Vagina (tissue), 2 donors: ENCODE measurements around the gene PIWIL1.

Experiments
- POLR2A ChIP-seq, 2 donors: fragments of 450-650 bp; IDR thresholded peaks; one replicate each; pipeline ENCODE4 v1.6.1; 2017; ENCODE audit warnings: antibody characterized with exemption in 2 of 2, mild to moderate bottlenecking in 2 of 2, moderate library complexity in 2 of 2
- TF ChIP-seq, protein P1 (sequence below), 3 experiments: fragments of 450-650 bp in 2 of 3; fragments of 200-600 bp in 1 of 3; sonication (generic) in 1 of 3; IDR thresholded peaks; one replicate each; pipeline ENCODE4 v1.5.1; 2017 to 2019; ENCODE audit warnings: antibody characterized with exemption in 3 of 3, mild to moderate bottlenecking in 2 of 3, moderate library complexity in 2 of 3

DNA sequence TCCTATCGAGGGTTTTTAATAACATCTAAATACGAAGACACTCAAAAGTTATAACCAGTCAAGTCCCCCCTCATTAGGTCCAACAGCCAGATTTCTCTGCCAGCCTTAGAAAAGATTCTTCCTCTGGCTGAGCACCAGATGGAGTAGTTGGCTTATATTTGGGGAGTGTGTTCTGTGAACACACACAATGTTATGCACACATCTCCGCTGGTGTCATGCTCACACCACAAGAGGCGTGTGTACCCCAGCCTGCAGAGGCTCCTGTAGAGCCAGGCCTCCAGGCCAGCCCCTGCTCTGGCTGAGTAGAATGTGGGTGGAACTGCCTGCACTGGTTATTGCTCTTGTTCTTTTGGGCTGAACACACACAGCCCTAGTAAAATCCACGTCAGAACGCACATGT is 64.0 kb downstream of the PIWIL1 start:
- TF ChIP-seq, protein P1, sequence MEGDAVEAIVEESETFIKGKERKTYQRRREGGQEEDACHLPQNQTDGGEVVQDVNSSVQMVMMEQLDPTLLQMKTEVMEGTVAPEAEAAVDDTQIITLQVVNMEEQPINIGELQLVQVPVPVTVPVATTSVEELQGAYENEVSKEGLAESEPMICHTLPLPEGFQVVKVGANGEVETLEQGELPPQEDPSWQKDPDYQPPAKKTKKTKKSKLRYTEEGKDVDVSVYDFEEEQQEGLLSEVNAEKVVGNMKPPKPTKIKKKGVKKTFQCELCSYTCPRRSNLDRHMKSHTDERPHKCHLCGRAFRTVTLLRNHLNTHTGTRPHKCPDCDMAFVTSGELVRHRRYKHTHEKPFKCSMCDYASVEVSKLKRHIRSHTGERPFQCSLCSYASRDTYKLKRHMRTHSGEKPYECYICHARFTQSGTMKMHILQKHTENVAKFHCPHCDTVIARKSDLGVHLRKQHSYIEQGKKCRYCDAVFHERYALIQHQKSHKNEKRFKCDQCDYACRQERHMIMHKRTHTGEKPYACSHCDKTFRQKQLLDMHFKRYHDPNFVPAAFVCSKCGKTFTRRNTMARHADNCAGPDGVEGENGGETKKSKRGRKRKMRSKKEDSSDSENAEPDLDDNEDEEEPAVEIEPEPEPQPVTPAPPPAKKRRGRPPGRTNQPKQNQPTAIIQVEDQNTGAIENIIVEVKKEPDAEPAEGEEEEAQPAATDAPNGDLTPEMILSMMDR (IDR thresholded peaks at IDR 0.05), result no peak
- TF ChIP-seq POLR2A (IDR thresholded peaks at IDR 0.05), result no peak
